IgD-negative memory B cell (primary cell): ENCODE data around the gene TTC16. TPM values are rescaled to one million over a fixed set of nuclear protein-coding genes. Genes with fewer than 3 reads are reported as not detected.

Experiments
- H3K27ac Mint-ChIP-seq, 3 donors: one replicate each; pipeline ENCODE4 v1.8.0; 2020 to 2022; ENCODE audit warnings: mild to moderate bottlenecking in 3 of 3, mixed read lengths in 3 of 3, moderate library complexity in 1 of 3
- H3K27me3 Mint-ChIP-seq: one replicate; pipeline ENCODE4 v1.8.0; 2021; ENCODE audit warnings: mixed read lengths
- H3K36me3 Mint-ChIP-seq: one replicate; pipeline ENCODE4 v1.8.0; 2020; ENCODE audit warnings: mild to moderate bottlenecking, mixed read lengths
- H3K4me1 Mint-ChIP-seq, 3 donors: one replicate each; pipeline ENCODE4 v1.8.0; 2020 to 2022; ENCODE audit warnings: mixed read lengths in 3 of 3, mild to moderate bottlenecking in 1 of 3
- H3K4me3 Mint-ChIP-seq, 4 donors: one replicate each; pipeline ENCODE4 v1.8.0; 2020 to 2022; ENCODE audit warnings: mild to moderate bottlenecking in 4 of 4, mixed read lengths in 4 of 4, moderate library complexity in 3 of 4
- H3K9me3 Mint-ChIP-seq, 3 donors: one replicate each; pipeline ENCODE4 v1.8.0; 2020 to 2021; ENCODE audit warnings: mixed read lengths in 3 of 3, mild to moderate bottlenecking in 1 of 3
- polyA plus RNA-seq: library from polyadenylated mRNA; unstranded; fragments of 300-500 nt; fragmentation: Illumina TruSeq; gene quantifications from one replicate; pipeline ENCODE4 v1.2.3, GENCODE V29; 2021

The TTC16 gene
- polyA plus RNA-seq, 1 donor from 2014 or later, result not detected

- H3K36me3 Mint-ChIP-seq, result peaks cover 4% of the 10 kb centered on the region
- H3K4me3 Mint-ChIP-seq, result peak within 1 kb of the TSS in 2 of 4 donors; percentile 10 to 72
- H3K27me3 Mint-ChIP-seq, result peaks cover 3% of the 10 kb centered on the region
- H3K27ac Mint-ChIP-seq, result peak within 1 kb of the TSS in 1 of 3 donors; percentile 59
- peaks cover 0 to 9% (median 0%) of the 10 kb centered on the region in 3 donors for H3K4me1 Mint-ChIP-seq
- H3K9me3 Mint-ChIP-seq, result no peaks in the 10 kb centered on the region
These were observed 9.0 kb upstream of the TTC16 start, which contains the start of gene CFAP157 for GRCh38 chr9:127706836-127707241. CFAP157 (plus strand) TSS chr9:127706988; CDS start chr9:127707032, 44 bp downstream.

- Mint-ChIP-seq H3K4me1 (peaks cover 0 to 9% (median 0%) of the 10 kb centered on the region in 3 donors), H3K27me3 (peaks cover 3% of the 10 kb centered on the region), H3K4me3 (peak overlapping the region in 1 of 4 donors; percentile 10), H3K27ac (peak overlapping the region in 1 of 3 donors; percentile 59), H3K9me3 (no peaks in the 10 kb centered on the region), H3K36me3 (peaks cover 4% of the 10 kb centered on the region)
These were observed 8.1 kb upstream of the TTC16 start for GRCh38 chr9:127707766-127708165.

GRCh38 chr9:127708952-127709587 lies 6.8 kb upstream of the TTC16 start:
- H3K27me3 Mint-ChIP-seq, result peaks cover 3% of the 10 kb centered on the region
- no peaks in the 10 kb centered on the region for H3K9me3 Mint-ChIP-seq
- H3K27ac Mint-ChIP-seq, result no peak overlapping the region
- peaks cover 4% of the 10 kb centered on the region for H3K36me3 Mint-ChIP-seq
- peaks cover 0 to 9% (median 0%) of the 10 kb centered on the region in 3 donors for H3K4me1 Mint-ChIP-seq
- peak overlapping the region in 1 of 4 donors; percentile 22 for H3K4me3 Mint-ChIP-seq

GRCh38 chr9:127710204-127710783 lies 5.6 kb upstream of the TTC16 start:
- H3K4me3 Mint-ChIP-seq, result peak overlapping the region in 2 of 4 donors; percentile 12 to 22
- peaks cover 3% of the 10 kb centered on the region for H3K27me3 Mint-ChIP-seq
- H3K27ac Mint-ChIP-seq, result no peak overlapping the region
- no peaks in the 10 kb centered on the region for H3K9me3 Mint-ChIP-seq
- H3K4me1 Mint-ChIP-seq, result peaks cover 0 to 12% (median 2%) of the 10 kb centered on the region in 3 donors
- H3K36me3 Mint-ChIP-seq, result peaks cover 4% of the 10 kb centered on the region

GRCh38 chr9:127711226-127711701 lies 4.6 kb upstream of the TTC16 start:
- peaks cover 3% of the 10 kb centered on the region for H3K27me3 Mint-ChIP-seq
- H3K4me1 Mint-ChIP-seq, result peaks cover 0 to 16% (median 6%) of the 10 kb centered on the region in 3 donors
- H3K4me3 Mint-ChIP-seq, result peak overlapping the region in 2 of 4 donors; percentile 9 to 52
- peaks cover 4% of the 10 kb centered on the region for H3K36me3 Mint-ChIP-seq
- H3K27ac Mint-ChIP-seq, result no peak overlapping the region
- H3K9me3 Mint-ChIP-seq, result no peaks in the 10 kb centered on the region

- Mint-ChIP-seq H3K4me3 (no peak overlapping the region), H3K27ac (no peak overlapping the region), H3K36me3 (peaks cover 4% of the 10 kb centered on the region), H3K4me1 (peaks cover 0 to 16% (median 6%) of the 10 kb centered on the region in 3 donors), H3K27me3 (peaks cover 3% of the 10 kb centered on the region), H3K9me3 (no peaks in the 10 kb centered on the region)
These were observed 4.0 kb upstream of the TTC16 start for GRCh38 chr9:127711831-127712274.

- H3K4me1 Mint-ChIP-seq, result peaks cover 0 to 15% (median 6%) of the 10 kb centered on the region in 3 donors
- H3K27me3 Mint-ChIP-seq, result peaks cover 3% of the 10 kb centered on the region
- peak overlapping the region in 1 of 4 donors; percentile 55 for H3K4me3 Mint-ChIP-seq
- H3K9me3 Mint-ChIP-seq, result no peaks in the 10 kb centered on the region
- no peak overlapping the region for H3K27ac Mint-ChIP-seq
- peaks cover 4% of the 10 kb centered on the region for H3K36me3 Mint-ChIP-seq
These were observed 3.5 kb upstream of the TTC16 start for GRCh38 chr9:127712371-127712770.

- peaks cover 4% of the 10 kb centered on the region for H3K36me3 Mint-ChIP-seq
- H3K4me3 Mint-ChIP-seq, result peak overlapping the region in 2 of 4 donors; percentile 28 to 63
- H3K27ac Mint-ChIP-seq, result no peak overlapping the region
- H3K4me1 Mint-ChIP-seq, result peaks cover 0 to 12% (median 6%) of the 10 kb centered on the region in 3 donors
- peaks cover 3% of the 10 kb centered on the region for H3K27me3 Mint-ChIP-seq
- no peaks in the 10 kb centered on the region for H3K9me3 Mint-ChIP-seq
These were observed 3.0 kb upstream of the TTC16 start for GRCh38 chr9:127712867-127713266.

- Mint-ChIP-seq H3K36me3 (peaks cover 4% of the 10 kb centered on the region), H3K27ac (peak overlapping the region in 1 of 3 donors; percentile 7), H3K4me1 (peaks cover 0 to 12% (median 6%) of the 10 kb centered on the region in 3 donors), H3K27me3 (peaks cover under 1% of the 10 kb centered on the region), H3K9me3 (no peaks in the 10 kb centered on the region), H3K4me3 (peak overlapping the region; percentile 73 to 89 (median 84))
These were observed 1.7 kb upstream of the TTC16 start for GRCh38 chr9:127714020-127714750.

- no peaks in the 10 kb centered on the region for H3K9me3 Mint-ChIP-seq
These were observed 869 bp upstream of the TTC16 start for GRCh38 chr9:127714951-127715469.

GRCh38 chr9:127716412-127716811 lies 533 bp downstream of the TTC16 start:
- Mint-ChIP-seq H3K9me3 (no peaks in the 10 kb centered on the region), H3K27me3 (no peaks in the 10 kb centered on the region), H3K27ac (peak overlapping the region in 2 of 3 donors; percentile 64 to 96), H3K4me3 (peak overlapping the region; percentile 82 to 97 (median 91)), H3K36me3 (no peaks in the 10 kb centered on the region), H3K4me1 (peaks cover 0 to 9% (median 6%) of the 10 kb centered on the region in 3 donors)

More at GRCh38 chr9:127714951-127715469, 869 bp upstream of the TTC16 start:
- Mint-ChIP-seq H3K27me3 (no peaks in the 10 kb centered on the region), H3K4me3 (peak overlapping the region; percentile 85 to 97 (median 96)), H3K27ac (peak overlapping the region; percentile 64 to 96 (median 84)), H3K36me3 (peaks cover 4% of the 10 kb centered on the region), H3K4me1 (peaks cover 0 to 12% (median 6%) of the 10 kb centered on the region in 3 donors)

GRCh38 chr9:127717766-127718165 lies 1.9 kb downstream of the TTC16 start:
- H3K9me3 Mint-ChIP-seq, result no peaks in the 10 kb centered on the region
- H3K27me3 Mint-ChIP-seq, result peaks cover 4% of the 10 kb centered on the region
- no peak overlapping the region for H3K27ac Mint-ChIP-seq
- H3K4me1 Mint-ChIP-seq, result peaks cover 0 to 9% (median 6%) of the 10 kb centered on the region in 3 donors
- no peaks in the 10 kb centered on the region for H3K36me3 Mint-ChIP-seq
- H3K4me3 Mint-ChIP-seq, result peak overlapping the region in 2 of 4 donors; percentile 45 to 68

- peak overlapping the region in 1 of 3 donors; percentile 54 for H3K27ac Mint-ChIP-seq
- peak overlapping the region in 1 of 4 donors; percentile 3 for H3K4me3 Mint-ChIP-seq
- H3K27me3 Mint-ChIP-seq, result peaks cover 4% of the 10 kb centered on the region
- H3K4me1 Mint-ChIP-seq, result peaks cover 0 to 6% (median 4%) of the 10 kb centered on the region in 3 donors
- H3K36me3 Mint-ChIP-seq, result no peaks in the 10 kb centered on the region
- H3K9me3 Mint-ChIP-seq, result no peaks in the 10 kb centered on the region
These were observed 4.4 kb downstream of the TTC16 start for GRCh38 chr9:127720031-127720864.

- Mint-ChIP-seq H3K4me3 (peak overlapping the region in 1 of 4 donors; percentile 23), H3K27me3 (peaks cover 4% of the 10 kb centered on the region), H3K36me3 (no peaks in the 10 kb centered on the region), H3K4me1 (peaks cover 0 to 6% (median 2%) of the 10 kb centered on the region in 3 donors), H3K9me3 (no peaks in the 10 kb centered on the region), H3K27ac (no peak overlapping the region)
These were observed 5.0 kb downstream of the TTC16 start for GRCh38 chr9:127720865-127721227.
